NT2/D1 (cell line): Measurements from ENCODE around the gene SNAPC5.
"Not testable (repeated sequence)": the region's sequence is repeated elsewhere in the genome, so short reads cannot be mapped to it uniquely, and the experiment has no call there.

Source experiments
- DNase-seq: peaks from one replicate; pipeline ENCODE4 v3.0.0-alpha.2; 2011; ENCODE audit warnings: low read depth, low spot score
- H3K27me3 ChIP-seq: 2 replicates; pipeline ENCODE4 v1.6.0; 2011; ENCODE audit warnings: mild to moderate bottlenecking; ENCODE audit not compliant: insufficient read length, insufficient read depth
- H3K36me3 ChIP-seq: 2 replicates; pipeline ENCODE4 v1.6.1; 2011; ENCODE audit warnings: mild to moderate bottlenecking, low read length, mixed read lengths; ENCODE audit not compliant: insufficient read depth, insufficient read length
- H3K4me1 ChIP-seq: 2 replicates; pipeline ENCODE4 v1.5.1; 2011; ENCODE audit not compliant: insufficient read depth, insufficient read length
- H3K4me3 ChIP-seq: 2 replicates; pipeline ENCODE4 v1.5.1; 2011; ENCODE audit warnings: low read depth; ENCODE audit not compliant: insufficient read length
- H3K9ac ChIP-seq: 2 replicates; pipeline ENCODE4 v1.6.0; 2011; ENCODE audit warnings: low read depth; ENCODE audit not compliant: insufficient read length
- H3K9me3 ChIP-seq: 2 replicates; pipeline ENCODE4 v1.5.1; 2011; ENCODE audit warnings: mild to moderate bottlenecking, low read length; ENCODE audit not compliant: insufficient read depth
- SUZ12 ChIP-seq: IDR thresholded peaks from 2 replicates; pipeline ENCODE4 v1.6.1; 2011; ENCODE audit not compliant: insufficient read length, insufficient read depth; ENCODE audit errors: extremely low read depth
- YY1 ChIP-seq: IDR thresholded peaks from 2 replicates; pipeline ENCODE4 v1.6.1; 2011; ENCODE audit not compliant: insufficient read length, insufficient read depth
- ZNF274 ChIP-seq: IDR thresholded peaks from 2 replicates; pipeline ENCODE4 v1.6.1; 2011; ENCODE audit warnings: mild to moderate bottlenecking, low read depth, low read length

SNAPC5 gene

GRCh38 chr15:66477011-66477410 is 20.6 kb downstream of the SNAPC5 start:
- DNase-seq: no peak
- no peaks in the 10 kb centered on the region for H3K27me3 ChIP-seq
- H3K4me3 ChIP-seq: no peak overlapping the region
- no peaks in the 10 kb centered on the region for H3K9me3 ChIP-seq
- peaks cover 13% of the 10 kb centered on the region for H3K4me1 ChIP-seq
- H3K9ac ChIP-seq: peak overlapping the region; percentile 18
- peaks cover 31% of the 10 kb centered on the region for H3K36me3 ChIP-seq
- TF ChIP-seq SUZ12 (no peak), YY1 (no peak), ZNF274 (no peak)

DNA sequence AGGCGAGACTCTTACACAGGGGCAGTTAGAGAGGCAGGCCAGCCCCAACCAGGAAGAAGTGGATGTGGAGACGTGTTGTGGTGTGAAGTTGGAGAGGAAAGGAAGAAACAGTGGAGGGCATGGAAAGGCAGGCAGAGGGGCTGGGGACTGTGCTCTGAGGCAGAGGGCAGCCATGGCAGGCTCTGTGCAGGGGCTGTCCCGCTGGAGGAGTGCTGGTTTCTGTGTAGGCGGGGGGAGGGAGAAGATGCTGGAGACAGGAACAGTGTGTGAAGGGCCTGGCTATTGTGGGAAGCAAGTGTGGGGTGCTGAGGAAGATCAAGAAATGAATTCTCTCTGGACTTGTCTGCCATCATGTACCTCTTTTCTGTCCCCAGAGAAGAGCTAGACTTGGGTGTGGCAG is 21.0 kb downstream of the SNAPC5 start:
- DNase-seq: no peak
- Histone ChIP-seq H3K4me3 (no peak overlapping the region), H3K9ac (no peak overlapping the region), H3K4me1 (peaks cover 13% of the 10 kb centered on the region), H3K9me3 (no peaks in the 10 kb centered on the region), H3K36me3 (peaks cover 26% of the 10 kb centered on the region), H3K27me3 (no peaks in the 10 kb centered on the region)
- no peak for TF ChIP-seq ZNF274
- TF ChIP-seq SUZ12: no peak
- no peak for TF ChIP-seq YY1

DNA sequence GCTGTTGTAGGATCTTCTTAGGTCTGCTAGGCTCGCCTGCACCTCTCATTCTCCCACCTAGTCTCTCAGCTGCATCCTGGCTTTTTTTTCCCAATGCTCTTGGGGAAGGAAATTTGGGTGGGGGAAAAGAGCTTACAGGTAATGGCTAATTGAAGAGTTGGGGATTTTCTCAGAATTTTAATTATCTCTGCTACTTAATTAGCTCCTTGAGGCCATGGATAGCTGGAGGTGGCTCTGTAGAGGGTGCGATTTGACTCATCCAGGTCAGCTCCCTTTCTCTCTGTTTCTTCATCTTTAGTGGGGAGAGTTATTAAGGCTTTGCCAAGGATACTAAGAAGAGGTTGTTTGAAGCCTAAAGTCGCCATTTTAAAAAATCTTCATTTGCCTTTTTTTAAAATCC is 22.6 kb downstream of the SNAPC5 start:
- H3K4me3 ChIP-seq: no peak overlapping the region
- peaks cover 21% of the 10 kb centered on the region for H3K4me1 ChIP-seq
- no peaks in the 10 kb centered on the region for H3K9me3 ChIP-seq
- TF ChIP-seq SUZ12 (no peak), ZNF274 (no peak), YY1 (no peak)
- no peaks in the 10 kb centered on the region for H3K27me3 ChIP-seq
- no peak for DNase-seq
- H3K9ac ChIP-seq: peak overlapping the region; percentile 46
- H3K36me3 ChIP-seq: peaks cover 22% of the 10 kb centered on the region

DNA sequence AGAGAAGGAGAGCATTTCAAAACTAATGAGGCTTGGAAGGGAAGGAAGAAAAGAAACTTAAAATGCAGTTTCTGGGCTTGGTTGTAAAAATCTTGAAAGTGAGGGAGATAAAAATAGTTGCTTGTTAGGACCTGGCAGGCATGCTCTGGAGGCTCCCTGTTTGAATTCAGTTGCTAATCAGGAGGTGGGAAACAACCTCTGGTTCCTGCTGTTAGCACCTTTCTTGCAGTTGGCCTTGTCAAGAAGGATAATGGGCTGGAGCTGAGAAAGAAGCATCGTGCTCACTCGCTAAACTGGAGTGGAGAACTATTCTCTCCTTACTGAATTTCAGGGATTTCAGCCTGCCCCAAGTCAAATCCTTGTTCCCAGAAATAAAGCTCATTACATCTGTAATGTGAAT is 23.4 kb downstream of the SNAPC5 start:
- no peaks in the 10 kb centered on the region for H3K9me3 ChIP-seq
- H3K27me3 ChIP-seq: no peaks in the 10 kb centered on the region
- peaks cover 21% of the 10 kb centered on the region for H3K4me1 ChIP-seq
- H3K36me3 ChIP-seq: peaks cover 17% of the 10 kb centered on the region
- TF ChIP-seq ZNF274 (no peak), SUZ12 (no peak), YY1 (no peak)
- no peak overlapping the region for H3K4me3 ChIP-seq
- DNase-seq: peak; percentile 81
- H3K9ac ChIP-seq: peak overlapping the region; percentile 46

GRCh38 chr15:66472176-66472999 is 25.2 kb downstream of the SNAPC5 start:
- H3K9ac ChIP-seq: no peak overlapping the region
- peaks cover 21% of the 10 kb centered on the region for H3K4me1 ChIP-seq

DNA sequence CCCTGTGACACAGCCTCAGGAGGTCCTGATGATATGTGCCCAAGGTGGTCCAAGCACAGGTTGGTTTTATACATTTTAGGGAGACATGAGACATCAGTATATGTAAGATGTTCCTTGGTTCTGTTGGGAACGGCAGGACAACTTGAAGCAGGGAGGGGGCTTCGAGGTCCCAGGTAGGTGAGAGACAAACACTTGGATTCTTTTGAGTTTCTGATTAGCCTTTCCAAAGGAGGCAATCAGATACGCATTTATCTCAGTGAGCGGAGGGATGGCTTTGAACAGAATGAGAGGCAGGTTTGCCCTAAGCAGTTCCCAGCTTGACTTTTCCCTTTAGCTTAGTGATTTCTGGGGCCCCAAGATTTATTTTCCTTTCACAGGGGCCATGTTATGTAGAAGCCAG is 26.7 kb downstream of the SNAPC5 start:
- H3K36me3 ChIP-seq, H3K9me3 ChIP-seq, H3K9ac ChIP-seq, H3K27me3 ChIP-seq, H3K4me3 ChIP-seq: not testable (repeated sequence)
- peak; percentile 32 for DNase-seq
- H3K4me1 ChIP-seq: peaks cover 14% of the 10 kb centered on the region

More at GRCh38 chr15:66472176-66472999, 25.2 kb downstream of the SNAPC5 start:
- Histone ChIP-seq H3K27me3 (no peaks in the 10 kb centered on the region), H3K9me3 (no peaks in the 10 kb centered on the region), H3K4me3 (no peak overlapping the region), H3K36me3 (peaks cover 6% of the 10 kb centered on the region)
- DNase-seq: peak; percentile 16
- TF ChIP-seq YY1 (no peak), ZNF274 (no peak), SUZ12 (no peak)

GRCh38 chr15:66467162-66468040 is 30.2 kb downstream of the SNAPC5 start:
- not testable (repeated sequence) for H3K4me1 ChIP-seq, H3K27me3 ChIP-seq, H3K9ac ChIP-seq, H3K4me3 ChIP-seq, H3K36me3 ChIP-seq, DNase-seq
- H3K9me3 ChIP-seq: peaks cover 15% of the 10 kb centered on the region

GRCh38 chr15:66465294-66465693 is 32.3 kb downstream of the SNAPC5 start:
- not testable (repeated sequence) for H3K4me1 ChIP-seq, H3K27me3 ChIP-seq, DNase-seq, H3K4me3 ChIP-seq, H3K9ac ChIP-seq
- H3K36me3 ChIP-seq: peaks cover 13% of the 10 kb centered on the region
- H3K9me3 ChIP-seq: peaks cover 15% of the 10 kb centered on the region
